DOHH2 (cell line): ENCODE measurements around the gene BAX.

ENCODE experiments used
- CTCF ChIP-seq: fragments of 200-600 bp; sonication (generic); IDR thresholded peaks from one replicate; pipeline ENCODE4 v1.5.1; 2014; ENCODE audit warnings: antibody characterized with exemption, mild to moderate bottlenecking, low read depth, low read length; ENCODE audit not compliant: poor library complexity, severe bottlenecking
- EZH2phosphoT487 ChIP-seq: fragments of 200-600 bp; sonication (generic); IDR thresholded peaks from 2 replicates; pipeline ENCODE4 v1.6.1; 2017; ENCODE audit warnings: borderline replicate concordance, mild to moderate bottlenecking, antibody characterized with exemption, low read length, moderate library complexity, mixed read lengths

GRCh38 chr19:48945415-48945814 is 9.3 kb upstream of the BAX start:
- TF ChIP-seq CTCF (no peak), EZH2phosphoT487 (no peak)
